AG09309 (cell line): ENCODE results near the gene SDK1.

Source experiments
- DNase-seq: peaks from one replicate; pipeline ENCODE4 v3.0.0-alpha.2; 2010; ENCODE audit warnings: low read depth
- H3K4me3 ChIP-seq: 2 replicates; pipeline ENCODE4 v1.5.1; 2011; ENCODE audit warnings: mild to moderate bottlenecking, low read depth, low read length, moderate library complexity; ENCODE audit not compliant: control insufficient read depth
- TF ChIP-seq, protein P1 (sequence below): IDR thresholded peaks from 2 replicates; pipeline ENCODE4 v1.5.1; 2011; ENCODE audit warnings: mild to moderate bottlenecking, low read depth, low read length, inconsistent platforms; ENCODE audit not compliant: insufficient read depth, control insufficient read depth; ENCODE audit errors: missing control alignments

The SDK1 gene

DNA sequence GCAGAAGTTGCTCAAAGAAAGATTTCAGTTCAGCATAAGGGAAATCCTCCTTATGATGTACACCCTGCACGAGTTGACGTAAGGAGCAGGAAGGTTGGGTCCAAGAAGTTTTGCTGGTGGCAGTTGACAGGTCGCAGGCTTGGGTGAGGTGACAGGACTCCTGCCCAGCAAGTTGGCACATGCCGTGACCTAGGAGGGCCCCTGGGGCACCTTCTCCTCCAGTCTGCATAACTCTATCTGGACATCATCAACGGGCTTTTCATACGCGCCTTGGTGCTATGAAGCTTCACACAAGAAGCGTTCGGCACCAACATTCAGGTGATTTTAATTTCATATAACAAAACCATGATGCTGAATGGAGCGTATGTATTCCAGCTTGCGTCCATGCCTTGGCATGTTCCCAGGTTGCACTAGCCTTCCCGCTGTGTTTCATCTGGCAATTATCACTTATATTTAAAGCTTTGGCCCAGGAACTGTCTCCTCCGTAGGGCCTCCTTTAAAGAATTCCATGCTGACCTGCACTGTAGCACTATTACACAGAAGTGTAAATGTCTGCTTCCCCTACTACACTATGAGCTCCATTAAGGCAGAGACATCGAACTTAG lies 729.4 kb downstream of the SDK1 start:
- TF ChIP-seq, protein P1, sequence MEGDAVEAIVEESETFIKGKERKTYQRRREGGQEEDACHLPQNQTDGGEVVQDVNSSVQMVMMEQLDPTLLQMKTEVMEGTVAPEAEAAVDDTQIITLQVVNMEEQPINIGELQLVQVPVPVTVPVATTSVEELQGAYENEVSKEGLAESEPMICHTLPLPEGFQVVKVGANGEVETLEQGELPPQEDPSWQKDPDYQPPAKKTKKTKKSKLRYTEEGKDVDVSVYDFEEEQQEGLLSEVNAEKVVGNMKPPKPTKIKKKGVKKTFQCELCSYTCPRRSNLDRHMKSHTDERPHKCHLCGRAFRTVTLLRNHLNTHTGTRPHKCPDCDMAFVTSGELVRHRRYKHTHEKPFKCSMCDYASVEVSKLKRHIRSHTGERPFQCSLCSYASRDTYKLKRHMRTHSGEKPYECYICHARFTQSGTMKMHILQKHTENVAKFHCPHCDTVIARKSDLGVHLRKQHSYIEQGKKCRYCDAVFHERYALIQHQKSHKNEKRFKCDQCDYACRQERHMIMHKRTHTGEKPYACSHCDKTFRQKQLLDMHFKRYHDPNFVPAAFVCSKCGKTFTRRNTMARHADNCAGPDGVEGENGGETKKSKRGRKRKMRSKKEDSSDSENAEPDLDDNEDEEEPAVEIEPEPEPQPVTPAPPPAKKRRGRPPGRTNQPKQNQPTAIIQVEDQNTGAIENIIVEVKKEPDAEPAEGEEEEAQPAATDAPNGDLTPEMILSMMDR: no peak
- no peak for DNase-seq

GRCh38 chr7:4033996-4034395 lies 732.9 kb downstream of the SDK1 start:
- no peak overlapping the region for H3K4me3 ChIP-seq
- no peak for DNase-seq
- TF ChIP-seq, protein P1: no peak

More for the DNA sequence above, 729.4 kb downstream of the SDK1 start:
- no peak overlapping the region for H3K4me3 ChIP-seq

GRCh38 chr7:4037308-4037707 lies 736.3 kb downstream of the SDK1 start:
- no peak for DNase-seq
- TF ChIP-seq, protein P1: no peak

GRCh38 chr7:4037877-4038276 lies 736.8 kb downstream of the SDK1 start:
- DNase-seq: no peak
- TF ChIP-seq, protein P1: no peak
- no peak overlapping the region for H3K4me3 ChIP-seq

More at GRCh38 chr7:4037308-4037707, 736.3 kb downstream of the SDK1 start:
- no peak overlapping the region for H3K4me3 ChIP-seq

GRCh38 chr7:4040109-4040928 lies 739.3 kb downstream of the SDK1 start:
- TF ChIP-seq, protein P1: no peak
- no peak for DNase-seq
- H3K4me3 ChIP-seq: no peak overlapping the region

GRCh38 chr7:4042402-4043045 lies 741.5 kb downstream of the SDK1 start:
- DNase-seq: no peak
- TF ChIP-seq, protein P1: no peak

More at GRCh38 chr7:4042402-4043045, 741.5 kb downstream of the SDK1 start:
- H3K4me3 ChIP-seq: no peak overlapping the region
